GM12801 (cell line): Measurements from ENCODE around the gene ZNF408.

ENCODE experiments used
- CTCF ChIP-seq: IDR thresholded peaks from one replicate; pipeline ENCODE4 v1.5.1; 2011; ENCODE audit warnings: control low read depth; ENCODE audit not compliant: insufficient read length; ENCODE audit errors: extremely low read depth

Gene ZNF408

GRCh38 chr11:46747150-46747549 lies 46.3 kb downstream of the ZNF408 start:
- TF ChIP-seq CTCF = no peak
